CD8-positive, alpha-beta memory T cell (primary cell): ENCODE data around the gene SPDYE11. TPM values are rescaled to one million over a fixed set of nuclear protein-coding genes. Genes with fewer than 3 reads are reported as not detected.

ENCODE experiments used
- polyA plus RNA-seq: library from polyadenylated mRNA; unstranded; fragments of 300-500 nt; fragmentation: Illumina TruSeq; gene quantifications from one replicate; pipeline ENCODE4 v1.2.3, GENCODE V29; 2021
- total RNA-seq, 2 experiments: library from RNA; stranded (reverse); gene quantifications; one replicate each; pipeline ENCODE4 v1.2.3, GENCODE V29; 2021

The SPDYE11 gene
- total and polyA plus RNA-seq, 3 experiments from 2014 or later = 0.16 TPM; not detected in 2

Other genes with a start within 250 kb of the SPDYE11 start
- gene TYW1B, start 229.7 kb downstream of the SPDYE11 start, total RNA-seq = 1 to 10 TPM; 4.7 to 5.1 TPM
- 1.5 TPM for gene TYW1B, start 229.7 kb downstream of the SPDYE11 start, polyA plus RNA-seq
- gene POM121, start 132.8 kb downstream of the SPDYE11 start, total RNA-seq = 10 to 100 TPM; 65.7 to 68.7 TPM
- 18.7 TPM for gene POM121, start 132.8 kb downstream of the SPDYE11 start, polyA plus RNA-seq
- gene TRIM74, start 88.4 kb downstream of the SPDYE11 start, total RNA-seq = under 1 TPM; 0.63 to 0.64 TPM
- gene TRIM74, start 88.4 kb downstream of the SPDYE11 start, polyA plus RNA-seq = not detected
- not detected for gene SPDYE8, start 28.1 kb downstream of the SPDYE11 start, total RNA-seq
- 0.16 TPM for gene SPDYE8, start 28.1 kb downstream of the SPDYE11 start, polyA plus RNA-seq
- gene SPDYE9, start 28.1 kb upstream of the SPDYE11 start, total RNA-seq = not detected
- 0.16 TPM for gene SPDYE9, start 28.1 kb upstream of the SPDYE11 start, polyA plus RNA-seq